GOT3 (cell line): Measurements from ENCODE around the gene TMEM123.

ENCODE experiments used
- DNase-seq: peaks from one replicate; lab custom pipeline; 2025; ENCODE audit warnings: mixed read lengths; lab: John Stamatoyannopoulos, UW

The TMEM123 gene

GRCh38 chr11:102422817-102423712 lies 29.5 kb downstream of the TMEM123 start:
- DNase-seq: no peak

GRCh38 chr11:102421261-102421660 lies 31.3 kb downstream of the TMEM123 start:
- DNase-seq: no peak

DNA sequence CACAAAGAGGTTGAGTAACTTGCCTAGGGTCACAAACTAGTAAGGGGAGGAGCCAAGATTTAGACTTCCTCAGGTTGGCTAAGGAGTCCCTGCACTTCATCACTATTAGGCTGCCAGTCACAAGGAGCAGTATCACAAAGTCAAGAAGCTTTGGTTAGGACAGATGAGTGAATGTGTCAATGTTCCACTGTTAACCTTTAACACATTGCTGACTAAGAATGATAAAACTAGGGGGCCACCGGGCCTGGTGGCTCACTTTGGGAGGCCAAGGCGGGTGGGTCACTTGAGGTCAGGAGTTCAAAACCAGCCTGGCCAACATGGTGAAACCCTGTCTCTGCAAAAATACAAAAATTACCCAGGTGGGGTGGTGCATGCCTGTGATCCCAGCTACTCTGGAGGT lies 32.0 kb downstream of the TMEM123 start:
- no peak for DNase-seq

- DNase-seq: no peak
These were observed 33.4 kb downstream of the TMEM123 start for GRCh38 chr11:102419181-102419580.

GRCh38 chr11:102416976-102417375 lies 35.6 kb downstream of the TMEM123 start:
- DNase-seq: no peak

GRCh38 chr11:102415304-102415916 lies 37.2 kb downstream of the TMEM123 start:
- no peak for DNase-seq

DNA sequence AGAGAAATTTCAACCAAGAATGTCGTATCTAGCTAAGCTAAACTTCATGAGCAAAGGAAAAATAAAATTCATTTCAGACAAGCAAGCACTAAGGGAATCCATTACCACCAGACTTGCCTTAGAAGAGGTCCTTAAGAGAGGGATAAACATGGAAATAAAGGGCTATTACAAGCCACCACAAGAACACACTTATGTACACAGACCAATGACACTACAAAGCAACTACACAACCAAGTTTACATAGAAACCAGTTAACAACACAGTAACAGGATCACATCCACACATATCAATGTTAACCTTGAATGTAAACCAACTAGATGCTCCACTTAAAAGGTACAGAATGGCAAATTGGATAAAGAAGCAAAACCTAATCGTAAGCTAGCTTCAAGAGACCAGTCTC lies 38.0 kb downstream of the TMEM123 start:
- DNase-seq: no peak

DNA sequence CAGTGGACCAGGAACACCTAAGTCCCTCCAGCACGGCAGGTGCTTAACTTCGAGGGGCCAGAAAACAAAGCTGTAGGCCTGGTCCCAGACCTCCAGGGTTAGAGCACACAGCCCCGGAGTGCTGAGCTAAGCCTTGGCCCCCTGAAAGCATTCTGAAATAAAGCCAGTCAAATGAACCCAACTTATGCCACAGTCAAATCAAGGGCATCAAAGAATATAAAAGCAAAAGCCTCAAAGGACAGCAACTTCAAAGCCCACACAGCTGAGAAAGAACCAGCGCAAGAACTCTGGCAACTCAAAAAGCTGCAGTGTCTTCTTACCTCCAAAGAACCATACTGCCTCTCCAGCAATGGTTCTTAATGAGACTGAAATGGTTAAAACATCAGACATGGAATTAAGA lies 39.1 kb downstream of the TMEM123 start:
- DNase-seq: no peak

DNA sequence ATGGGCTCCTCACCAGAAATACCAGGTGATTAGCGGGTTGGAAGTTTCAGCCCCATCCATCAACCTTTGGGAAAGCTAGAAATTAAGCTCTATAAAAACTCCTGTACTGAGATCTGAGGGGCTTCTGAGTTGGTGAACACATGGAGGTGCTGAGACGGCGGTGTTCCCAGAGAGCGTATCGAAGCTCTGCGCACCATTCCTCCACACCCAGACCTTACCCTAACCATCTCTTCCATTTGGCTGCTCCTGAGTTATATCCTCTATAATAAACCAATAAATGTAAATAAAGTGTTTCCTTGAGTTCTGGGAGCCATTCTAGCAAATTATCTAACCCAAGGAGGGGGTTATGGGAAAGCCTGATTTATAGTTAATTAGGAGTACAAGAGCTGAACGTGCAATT lies 41.4 kb downstream of the TMEM123 start:
- DNase-seq: no peak

GRCh38 chr11:102410382-102410784 lies 42.2 kb downstream of the TMEM123 start:
- DNase-seq: no peak

GRCh38 chr11:102408339-102408738 lies 44.2 kb downstream of the TMEM123 start:
- DNase-seq: no peak

- DNase-seq: no peak
These were observed 44.7 kb downstream of the TMEM123 start for GRCh38 chr11:102407901-102408300.

GRCh38 chr11:102406099-102406498 lies 46.5 kb downstream of the TMEM123 start:
- DNase-seq: no peak

DNA sequence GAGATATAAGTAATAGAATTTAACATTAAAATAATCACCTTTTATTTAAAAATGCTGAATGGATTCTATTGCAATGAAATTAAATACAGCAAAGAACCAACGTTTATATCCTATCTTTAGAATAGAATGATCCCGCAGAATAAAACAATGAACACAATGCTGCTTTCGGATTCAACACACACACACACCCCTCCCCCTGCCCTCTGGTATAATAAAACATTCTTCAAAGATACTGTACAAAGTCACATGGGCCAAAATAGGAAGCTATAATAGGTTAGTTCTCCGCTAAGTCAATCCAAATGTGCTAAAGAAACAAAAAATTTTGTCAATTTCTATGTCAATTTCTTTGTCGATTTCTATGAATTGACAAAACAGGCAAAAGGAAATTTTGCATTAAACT lies 47.1 kb downstream of the TMEM123 start:
- DNase-seq: no peak

GRCh38 chr11:102402548-102402947 lies 50.0 kb downstream of the TMEM123 start:
- DNase-seq: no peak

GRCh38 chr11:102401905-102402304 lies 50.7 kb downstream of the TMEM123 start:
- no peak for DNase-seq

GRCh38 chr11:102400603-102401002 lies 52.0 kb downstream of the TMEM123 start:
- DNase-seq: no peak

DNA sequence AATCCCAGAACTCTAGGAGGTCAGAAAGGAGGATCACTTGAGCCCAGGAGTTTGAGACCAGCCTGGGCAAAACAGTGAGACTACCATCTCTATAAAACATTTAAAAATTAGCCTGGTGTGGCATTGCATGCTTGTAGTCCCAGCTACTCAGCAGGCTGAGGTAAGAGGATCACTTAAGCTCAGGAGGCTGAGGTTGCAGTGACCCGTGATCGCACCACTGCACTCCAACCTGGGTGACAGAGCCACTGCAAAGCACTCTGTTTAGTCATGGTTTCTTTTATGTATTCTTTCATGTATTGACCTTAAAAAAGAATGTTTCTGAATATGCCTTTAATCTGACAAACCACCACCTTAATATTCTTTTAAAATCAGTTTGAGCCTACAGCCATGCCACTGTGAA lies 53.4 kb downstream of the TMEM123 start:
- no peak for DNase-seq

GRCh38 chr11:102398297-102398696 lies 54.3 kb downstream of the TMEM123 start:
- DNase-seq: no peak

GRCh38 chr11:102396708-102397563 lies 55.6 kb downstream of the TMEM123 start:
- no peak for DNase-seq

DNA sequence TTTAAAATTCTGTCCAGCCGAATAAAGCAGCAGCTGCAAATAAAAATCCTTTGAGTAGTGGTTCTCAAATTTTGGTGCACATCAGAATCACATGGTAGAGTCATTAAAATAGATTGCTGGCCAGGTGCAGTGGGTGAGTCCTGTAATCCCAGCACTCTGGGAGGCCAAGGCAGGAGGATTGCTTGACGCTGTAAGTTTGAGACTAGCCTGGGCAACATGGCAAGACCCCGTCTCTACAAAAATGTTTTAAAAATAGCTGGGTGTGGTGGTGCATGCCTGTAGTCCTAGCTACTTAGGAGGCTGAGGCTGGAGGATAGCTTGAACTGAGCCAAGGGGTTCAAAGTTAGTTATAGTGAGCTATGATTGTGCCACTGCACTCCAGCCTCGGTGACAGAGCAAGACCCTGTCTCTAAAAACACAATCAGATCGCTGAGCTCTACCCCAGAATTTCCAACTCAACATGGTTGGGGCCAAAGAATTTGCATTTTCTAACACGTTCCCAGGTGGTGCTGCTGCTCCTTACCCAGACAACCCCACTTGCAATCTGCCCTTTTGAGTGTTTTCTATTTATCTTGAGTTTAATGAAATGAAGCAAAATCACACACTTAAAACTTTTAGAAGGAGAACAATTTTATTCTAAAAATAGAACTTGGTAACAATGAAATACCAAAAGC lies 56.7 kb downstream of the TMEM123 start:
- DNase-seq: no peak

DNA sequence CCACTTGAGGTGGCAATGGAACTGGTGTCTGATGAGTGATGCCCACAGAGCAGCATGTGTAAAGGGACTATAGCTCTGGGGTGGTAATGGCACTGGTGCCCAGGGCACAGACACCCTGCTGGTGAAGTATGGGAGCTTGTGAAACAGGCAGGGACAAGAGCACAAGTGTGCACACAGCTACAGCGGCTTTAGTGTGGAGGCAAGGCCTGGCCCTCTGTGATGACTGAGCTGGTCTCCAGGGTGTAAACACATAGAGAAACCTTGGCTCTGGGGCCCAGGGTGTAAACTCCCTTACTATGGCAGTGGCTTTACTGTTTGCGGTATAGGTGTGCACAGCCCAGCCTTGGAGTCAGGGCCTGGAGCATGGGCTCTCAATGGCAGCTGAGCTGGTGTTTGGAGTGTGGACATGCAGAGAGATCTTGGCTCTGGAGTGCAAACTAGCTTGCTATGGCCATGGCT lies 59.3 kb downstream of the TMEM123 start:
- no peak for DNase-seq
